ENCODE results near the gene RHBDF2. TPM values are rescaled to one million over a fixed set of nuclear protein-coding genes. Genes with fewer than 3 reads are reported as not detected.

The RHBDF2 gene
- polyA plus RNA-seq, 3 donors, result 36.9 to 124 (median 68.6) TPM

DNA sequence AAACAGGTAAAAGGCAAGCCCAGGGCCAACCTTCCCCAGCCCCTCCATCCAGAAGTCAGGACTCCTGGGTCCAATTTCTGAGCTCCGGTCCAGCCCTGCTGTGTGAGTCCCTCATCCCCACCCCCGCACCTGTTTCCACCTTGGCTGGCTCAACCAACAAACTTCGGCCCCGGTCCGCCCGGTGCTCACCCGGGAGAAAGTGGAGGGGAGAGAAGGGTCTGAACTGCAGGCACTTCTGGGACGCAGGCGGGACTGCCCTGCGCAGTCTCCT is 541 bp downstream of the RHBDF2 start:
- Mint-ChIP-seq H3K27me3 (ENCODE audit: low read depth in 3 of 3) (peaks cover 0 to 2% (median 0%) of the 10 kb centered on the region in 3 donors), H3K4me3 (peak overlapping the region; percentile 87 to 95), H3K27ac (peak overlapping the region; percentile 88 to 96 (median 94)), H3K9me3 (no peaks in the 10 kb centered on the region), H3K4me1 (peaks cover 77% of the 10 kb centered on the region), H3K36me3 (peaks cover 38 to 39% of the 10 kb centered on the region in 2 donors)
- peaks cover 12 to 26% of the 10 kb centered on the region in 2 donors for H3K36me3 ChIP-seq (replicated peaks in 1 of 2; ENCODE audit: control insufficient read depth in 1 of 2, insufficient read depth in 2 of 2, low read length in 2 of 2)
- TF ChIP-seq, protein P1, sequence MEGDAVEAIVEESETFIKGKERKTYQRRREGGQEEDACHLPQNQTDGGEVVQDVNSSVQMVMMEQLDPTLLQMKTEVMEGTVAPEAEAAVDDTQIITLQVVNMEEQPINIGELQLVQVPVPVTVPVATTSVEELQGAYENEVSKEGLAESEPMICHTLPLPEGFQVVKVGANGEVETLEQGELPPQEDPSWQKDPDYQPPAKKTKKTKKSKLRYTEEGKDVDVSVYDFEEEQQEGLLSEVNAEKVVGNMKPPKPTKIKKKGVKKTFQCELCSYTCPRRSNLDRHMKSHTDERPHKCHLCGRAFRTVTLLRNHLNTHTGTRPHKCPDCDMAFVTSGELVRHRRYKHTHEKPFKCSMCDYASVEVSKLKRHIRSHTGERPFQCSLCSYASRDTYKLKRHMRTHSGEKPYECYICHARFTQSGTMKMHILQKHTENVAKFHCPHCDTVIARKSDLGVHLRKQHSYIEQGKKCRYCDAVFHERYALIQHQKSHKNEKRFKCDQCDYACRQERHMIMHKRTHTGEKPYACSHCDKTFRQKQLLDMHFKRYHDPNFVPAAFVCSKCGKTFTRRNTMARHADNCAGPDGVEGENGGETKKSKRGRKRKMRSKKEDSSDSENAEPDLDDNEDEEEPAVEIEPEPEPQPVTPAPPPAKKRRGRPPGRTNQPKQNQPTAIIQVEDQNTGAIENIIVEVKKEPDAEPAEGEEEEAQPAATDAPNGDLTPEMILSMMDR (IDR thresholded peaks at IDR 0.05), result no peak
- no peaks in the 10 kb centered on the region for H4K20me1 ChIP-seq (ENCODE audit: insufficient read depth, low read length)
- no peak overlapping the region for H2AFZ ChIP-seq (ENCODE audit: insufficient read depth, low read depth, low read length, poor library complexity, severe bottlenecking)
- whole genome bisulfite sequencing (ENCODE audit: insufficient coverage), result 4% methylated on average over 8 of the region's 10 CpGs
- DNase-seq, result no peak
- no peaks in the 10 kb centered on the region for H3K27me3 ChIP-seq (ENCODE audit: control insufficient read depth in 2 of 2, insufficient read depth in 2 of 2, low read length in 2 of 2)
- H3K9ac ChIP-seq (ENCODE audit: insufficient read depth, low read length, poor library complexity, severe bottlenecking), result peak overlapping the region; percentile 99
- peaks cover 74 to 82% of the 10 kb centered on the region in 2 donors for H3K4me1 ChIP-seq (ENCODE audit: control insufficient read depth in 1 of 2, insufficient read depth in 2 of 2, low read length in 2 of 2)
- peaks cover 56% of the 10 kb centered on the region for H3K79me2 ChIP-seq (ENCODE audit: insufficient read depth, low read length)
- H3K9me3 ChIP-seq (replicated peaks in 1 of 2; ENCODE audit: control insufficient read depth in 1 of 2, insufficient read depth in 1 of 2, low read length in 2 of 2), result no peaks in the 10 kb centered on the region
- H3K4me2 ChIP-seq (replicated peaks; ENCODE audit: extremely low read depth, low read length, poor library complexity, severe bottlenecking), result peak overlapping the region; percentile 100
- peak overlapping the region; percentile 80 to 99 (median 97) for H3K4me3 ChIP-seq (replicated peaks in 1 of 3; ENCODE audit: low read depth in 2 of 3, low read length in 3 of 3)
- peak overlapping the region; percentile 91 to 97 for H3K27ac ChIP-seq (ENCODE audit: low read depth in 1 of 2, low read length in 2 of 2)
- intact Hi-C loops (cut with micrococcal nuclease), result loop anchor here (1.0 to 10.0 kb wide), 3 partner anchors 7 to 214 kb away; partner anchors contain the start of genes MXRA7 (in 1 of the 2) and SPHK1 (in 1 of the 2)

DNA sequence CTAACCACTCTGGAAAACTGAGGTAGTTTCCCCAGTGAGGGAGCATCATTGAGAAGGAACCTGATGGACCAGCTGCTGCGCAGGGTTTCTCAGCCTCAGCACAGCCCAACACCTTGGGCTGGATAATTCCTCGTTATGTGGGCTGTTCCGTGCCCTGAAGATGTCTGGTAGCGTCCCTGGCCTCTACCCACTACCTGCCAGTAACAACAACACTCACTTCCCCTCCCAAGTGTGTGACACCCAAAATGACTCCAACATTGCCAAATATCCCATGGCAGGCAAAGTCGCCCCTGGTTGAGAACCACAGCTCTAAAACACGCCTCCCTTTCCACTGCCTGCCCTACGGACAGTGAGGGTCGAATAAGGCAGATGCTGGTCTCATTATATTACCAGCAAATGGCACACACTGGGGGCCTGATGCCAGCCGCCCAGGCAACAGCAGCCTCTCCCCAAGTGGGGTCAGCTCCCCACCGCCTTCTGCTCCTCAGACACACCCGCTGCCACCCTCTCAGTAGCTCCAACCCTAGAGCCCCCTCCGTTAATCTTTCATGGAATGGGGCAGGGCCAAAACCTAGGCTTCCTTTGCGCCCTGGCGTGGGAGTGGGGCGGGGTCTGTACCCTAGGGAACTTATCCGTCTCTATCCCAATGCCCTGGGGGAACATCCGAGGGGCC is 1.0 kb downstream of the RHBDF2 start:
- Histone ChIP-seq H3K9ac (ENCODE audit: insufficient read depth, low read length, poor library complexity, severe bottlenecking) (peak overlapping the region; percentile 99), H3K79me2 (ENCODE audit: insufficient read depth, low read length) (peaks cover 60% of the 10 kb centered on the region), H3K4me1 (ENCODE audit: control insufficient read depth in 1 of 2, insufficient read depth in 2 of 2, low read length in 2 of 2) (peaks cover 78 to 87% of the 10 kb centered on the region in 2 donors), H3K27ac (ENCODE audit: low read depth in 1 of 2, low read length in 2 of 2) (peak overlapping the region; percentile 91 to 97), H3K4me2 (replicated peaks; ENCODE audit: extremely low read depth, low read length, poor library complexity, severe bottlenecking) (peak overlapping the region; percentile 100), H3K36me3 (replicated peaks in 1 of 2; ENCODE audit: control insufficient read depth in 1 of 2, insufficient read depth in 2 of 2, low read length in 2 of 2) (peaks cover 13 to 29% of the 10 kb centered on the region in 2 donors), H4K20me1 (ENCODE audit: insufficient read depth, low read length) (no peaks in the 10 kb centered on the region), H2AFZ (ENCODE audit: insufficient read depth, low read depth, low read length, poor library complexity, severe bottlenecking) (no peak overlapping the region), H3K4me3 (replicated peaks in 1 of 3; ENCODE audit: low read depth in 2 of 3, low read length in 3 of 3) (peak overlapping the region; percentile 80 to 99 (median 97)), H3K27me3 (ENCODE audit: control insufficient read depth in 2 of 2, insufficient read depth in 2 of 2, low read length in 2 of 2) (no peaks in the 10 kb centered on the region), H3K9me3 (replicated peaks in 1 of 2; ENCODE audit: control insufficient read depth in 1 of 2, insufficient read depth in 1 of 2, low read length in 2 of 2) (no peaks in the 10 kb centered on the region)
- Mint-ChIP-seq H3K27me3 (ENCODE audit: low read depth in 3 of 3) (peaks cover 0 to 2% (median 0%) of the 10 kb centered on the region in 3 donors), H3K27ac (peak overlapping the region; percentile 88 to 96 (median 94)), H3K9me3 (no peaks in the 10 kb centered on the region), H3K4me1 (peaks cover 82% of the 10 kb centered on the region), H3K4me3 (peak overlapping the region; percentile 87 to 95), H3K36me3 (peaks cover 40 to 42% of the 10 kb centered on the region in 2 donors)
- intact Hi-C loops (cut with micrococcal nuclease), result loop anchor here in 1 of 2 donors (10.0 kb wide), 2 partner anchors 115 to 215 kb away; partner anchors contain the start of genes MXRA7 and SPHK1
- DNase-seq, result peak; percentile 75 to 82 (median 81)
- WGBS (ENCODE audit: insufficient coverage), result 25% methylated on average over 14 of the region's 17 CpGs
- TF ChIP-seq, protein P1 (IDR thresholded peaks at IDR 0.05), result no peak
